ENCODE data around the gene IL1R1.
"Not testable (repeated sequence)": the region's sequence is repeated elsewhere in the genome, so short reads cannot be mapped to it uniquely, and the experiment has no call there.

The IL1R1 gene

GRCh38 chr2:102099536-102100298 lies 42.8 kb upstream of the IL1R1 start:
- ChIA-PET POLR2A (ENCODE audit: low non-redundant PET) (no interaction called here), CTCF (no interaction called here)
- H3K27ac ChIP-seq = no peak overlapping the region
- DNase-seq (ENCODE audit: low spot score) = no peak
- no peak for TF ChIP-seq CTCF (conservative IDR thresholded peaks at IDR 0.05; ENCODE audit: low read depth)

GRCh38 chr2:102100371-102101096 lies 42.0 kb upstream of the IL1R1 start:
- POLR2A ChIA-PET (ENCODE audit: low non-redundant PET) = no interaction called here
- CTCF ChIA-PET = no interaction called here
- no peak for TF ChIP-seq CTCF (conservative IDR thresholded peaks at IDR 0.05; ENCODE audit: low read depth)
- no peak overlapping the region for H3K27ac ChIP-seq
- no peak for DNase-seq (ENCODE audit: low spot score)

- no peak for DNase-seq (ENCODE audit: low spot score)
- TF ChIP-seq CTCF (conservative IDR thresholded peaks at IDR 0.05; ENCODE audit: low read depth) = no peak
- ChIA-PET POLR2A (ENCODE audit: low non-redundant PET) (no interaction called here), CTCF (interaction anchor here (0.6 kb wide), 1 partner anchor 255 kb away, joined by 3 read pairs; the partner anchor contains the start of gene IL18R1)
- H3K27ac ChIP-seq = no peak overlapping the region
Observed at GRCh38 chr2:102101097-102101848, 41.3 kb upstream of the IL1R1 start.

GRCh38 chr2:102101849-102102635 lies 40.5 kb upstream of the IL1R1 start:
- TF ChIP-seq CTCF (conservative IDR thresholded peaks at IDR 0.05; ENCODE audit: low read depth) = no peak
- no peak for DNase-seq (ENCODE audit: low spot score)
- ChIA-PET CTCF (interaction anchor here (0.6 to 0.7 kb wide), 2 partner anchors 98 to 254 kb away, joined by 3 read pairs; partner anchors contain the start of gene IL18R1), POLR2A (ENCODE audit: low non-redundant PET) (no interaction called here)
- H3K27ac ChIP-seq = no peak overlapping the region

GRCh38 chr2:102102636-102102948 lies 40.0 kb upstream of the IL1R1 start:
- POLR2A ChIA-PET (ENCODE audit: low non-redundant PET); DNase-seq (ENCODE audit: low spot score); H3K27ac ChIP-seq: not testable (repeated sequence)
- CTCF ChIA-PET = interaction anchor here (0.7 kb wide), 1 partner anchor 97 kb away, joined by 3 read pairs; no protein-coding TSS in a partner anchor

- no peak for TF ChIP-seq CTCF (conservative IDR thresholded peaks at IDR 0.05; ENCODE audit: low read depth)
- H3K27ac ChIP-seq = no peak overlapping the region
- POLR2A ChIA-PET (ENCODE audit: low non-redundant PET) = no interaction called here
- DNase-seq (ENCODE audit: low spot score) = no peak
- CTCF ChIA-PET = interaction anchor here (0.9 kb wide), 1 partner anchor 736 kb away, joined by 3 read pairs; no protein-coding TSS in a partner anchor
Observed at GRCh38 chr2:102103284-102103683, 39.3 kb upstream of the IL1R1 start.
